ENCODE results near the gene PROCA1.
"Not testable (repeated sequence)": the region's sequence is repeated elsewhere in the genome, so short reads cannot be mapped to it uniquely, and the experiment has no call there.

Gene PROCA1

GRCh38 chr17:28675980-28676379 lies 35.7 kb downstream of the PROCA1 start:
- no peak for DNase-seq (ENCODE audit: low read depth in 2 of 2)

DNA sequence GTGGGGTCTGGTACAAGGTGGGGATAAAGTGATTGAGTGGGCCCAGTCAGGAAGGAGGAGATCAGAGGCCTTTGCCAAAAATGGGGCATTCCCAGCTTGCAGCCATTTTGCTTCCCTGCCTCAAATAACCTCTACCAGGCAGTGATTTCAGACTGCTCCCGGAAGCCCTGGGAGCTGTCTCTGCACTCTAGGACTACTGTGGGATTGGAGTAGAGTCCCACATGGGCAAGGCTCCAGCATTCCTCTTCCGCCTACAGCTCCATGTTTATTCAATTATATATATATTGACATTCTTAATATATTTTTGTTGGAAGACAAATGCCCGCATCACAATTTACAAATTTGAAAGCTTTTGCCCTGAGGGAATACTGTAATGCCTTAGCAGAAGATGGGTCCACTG lies 36.2 kb downstream of the PROCA1 start:
- DNase-seq (ENCODE audit: low read depth in 2 of 2): no peak

DNA sequence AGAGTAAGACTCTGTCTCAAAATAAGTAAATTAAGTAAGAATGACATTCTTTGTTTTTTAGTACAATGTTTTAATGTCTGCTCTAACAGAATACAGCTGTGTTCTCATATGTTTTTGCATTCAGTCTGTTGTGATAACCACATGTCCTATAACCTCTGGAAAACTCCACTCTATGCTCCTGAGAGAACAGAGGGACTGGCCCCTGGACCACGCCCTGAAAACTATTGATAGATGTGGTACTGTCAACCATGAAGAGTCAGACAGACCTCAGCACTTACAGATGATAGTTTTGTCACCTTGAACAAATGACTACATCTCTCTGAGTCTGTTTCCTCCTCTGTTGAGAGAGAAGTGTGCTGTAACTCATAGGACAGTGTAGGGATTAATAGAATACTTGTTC lies 41.8 kb downstream of the PROCA1 start:
- DNase-seq (ENCODE audit: low read depth in 2 of 2): no peak

DNA sequence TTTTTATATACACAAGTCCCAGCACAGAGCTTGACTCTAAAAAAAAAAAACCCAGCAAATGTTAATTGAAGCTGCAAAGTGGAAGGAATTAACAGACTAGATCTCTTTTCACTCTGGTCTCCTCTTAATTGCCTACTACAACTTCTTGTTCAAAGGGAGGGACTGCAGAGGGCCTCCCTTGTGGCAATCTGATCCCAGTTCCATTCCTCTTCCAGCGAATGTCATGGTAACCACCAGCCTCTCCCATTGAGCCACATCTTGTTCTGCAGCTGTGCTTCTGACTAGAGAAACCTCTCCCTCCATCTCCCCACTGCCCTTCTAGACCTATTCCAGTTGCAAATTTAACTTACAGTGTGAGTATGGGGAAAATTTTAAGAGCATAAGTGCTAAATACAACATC lies 43.8 kb downstream of the PROCA1 start:
- no peak for DNase-seq (ENCODE audit: low read depth in 2 of 2)

GRCh38 chr17:28665994-28666393 lies 45.7 kb downstream of the PROCA1 start:
- no peak for DNase-seq (ENCODE audit: low read depth in 2 of 2)

DNA sequence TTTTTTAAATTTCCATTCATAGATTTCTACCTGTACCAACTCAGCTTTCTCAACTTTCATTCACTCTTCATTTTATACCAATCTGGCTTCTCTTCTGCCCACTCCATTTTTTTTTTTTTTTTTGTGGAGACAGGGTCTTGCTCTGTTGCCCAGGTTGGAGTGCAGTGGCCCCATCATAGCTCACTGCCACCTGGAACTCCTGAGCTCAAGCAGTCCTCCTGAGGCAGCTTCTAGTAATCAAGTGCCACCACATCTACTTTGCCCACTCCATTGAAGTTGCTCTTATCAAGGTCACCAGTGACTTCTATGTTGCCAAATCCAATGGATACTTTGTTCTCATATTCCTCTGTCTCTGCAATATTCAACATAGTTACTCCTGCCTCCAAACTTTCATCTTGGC lies 48.0 kb downstream of the PROCA1 start:
- no peak for DNase-seq (ENCODE audit: low read depth in 2 of 2)

DNA sequence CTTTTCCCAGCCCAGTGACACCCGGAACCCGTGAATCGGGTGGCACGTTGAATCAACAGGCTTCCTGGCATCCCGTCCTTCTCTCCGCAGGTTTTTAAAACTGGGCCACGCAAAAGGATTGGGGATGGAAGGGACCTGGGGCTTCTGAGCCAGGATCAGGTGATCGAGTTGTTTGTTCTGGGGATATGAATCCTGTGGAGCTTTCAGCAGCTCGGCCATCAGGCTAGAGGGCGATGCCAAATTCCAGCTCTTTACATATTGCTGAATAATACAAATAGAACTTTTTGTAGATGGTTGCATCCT lies 49.2 kb downstream of the PROCA1 start:
- DNase-seq (ENCODE audit: low read depth in 2 of 2): no peak

- DNase-seq (ENCODE audit: low read depth in 2 of 2): peak; percentile 89 to 92
These were observed 49.8 kb downstream of the PROCA1 start, which contains the start of the genes SDF2 and SUPT6H for GRCh38 chr17:28661635-28662526. TSS of gene SDF2 (minus strand) at chr17:28661906. CDS start at chr17:28661876, 30 bp downstream. TSS of gene SUPT6H (plus strand) at chr17:28662205. CDS start at chr17:28673402, 11,197 bp downstream.

DNA sequence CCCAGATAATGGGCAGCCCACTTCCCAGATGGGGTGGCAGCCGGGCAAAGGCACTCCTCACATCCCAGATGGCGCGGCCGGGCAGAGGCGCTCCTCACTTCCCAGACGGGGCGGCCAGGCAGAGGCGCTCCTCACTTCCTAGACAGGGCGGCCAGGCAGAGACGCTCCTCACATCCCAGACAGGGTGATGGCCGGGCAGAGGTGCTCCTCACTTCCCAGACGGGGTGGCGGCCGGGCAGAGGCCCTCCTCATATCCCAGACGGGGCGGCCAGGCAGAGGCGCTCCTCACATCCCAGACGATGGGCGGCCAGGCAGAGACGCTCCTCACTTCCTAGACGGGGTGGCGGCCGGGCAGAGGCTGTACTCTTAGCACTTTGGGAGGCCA lies 52.2 kb downstream of the PROCA1 start:
- DNase-seq (ENCODE audit: low read depth in 2 of 2): not testable (repeated sequence)

- not testable (repeated sequence) for DNase-seq (ENCODE audit: low read depth in 2 of 2)
These were observed 52.8 kb downstream of the PROCA1 start for GRCh38 chr17:28658766-28659496.

GRCh38 chr17:28658342-28658741 lies 53.3 kb downstream of the PROCA1 start:
- DNase-seq (ENCODE audit: low read depth in 2 of 2): not testable (repeated sequence)

GRCh38 chr17:28657756-28658155 lies 53.9 kb downstream of the PROCA1 start:
- DNase-seq (ENCODE audit: low read depth in 2 of 2): no peak

DNA sequence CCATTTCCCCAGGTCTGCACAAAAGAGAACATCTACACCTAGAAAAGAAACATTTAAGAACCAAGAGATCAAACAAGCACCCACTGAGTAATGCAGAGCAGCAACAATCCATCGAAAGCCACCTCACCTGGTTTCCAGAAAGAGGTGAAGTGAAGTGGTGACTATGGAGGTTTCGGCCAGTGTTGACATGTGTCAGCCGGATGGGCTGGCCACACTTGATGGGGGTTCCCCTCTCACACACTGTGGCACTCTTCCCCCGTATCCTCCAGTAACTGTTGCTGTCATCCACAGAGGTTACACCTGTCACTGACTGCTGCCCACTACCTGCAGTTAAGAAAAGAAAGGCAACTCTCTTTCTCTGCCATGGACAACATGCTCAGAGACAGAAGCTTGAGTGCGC lies 56.5 kb downstream of the PROCA1 start:
- no peak for DNase-seq (ENCODE audit: low read depth in 2 of 2)
